ENCODE measurements around the gene COL23A1.

DNA sequence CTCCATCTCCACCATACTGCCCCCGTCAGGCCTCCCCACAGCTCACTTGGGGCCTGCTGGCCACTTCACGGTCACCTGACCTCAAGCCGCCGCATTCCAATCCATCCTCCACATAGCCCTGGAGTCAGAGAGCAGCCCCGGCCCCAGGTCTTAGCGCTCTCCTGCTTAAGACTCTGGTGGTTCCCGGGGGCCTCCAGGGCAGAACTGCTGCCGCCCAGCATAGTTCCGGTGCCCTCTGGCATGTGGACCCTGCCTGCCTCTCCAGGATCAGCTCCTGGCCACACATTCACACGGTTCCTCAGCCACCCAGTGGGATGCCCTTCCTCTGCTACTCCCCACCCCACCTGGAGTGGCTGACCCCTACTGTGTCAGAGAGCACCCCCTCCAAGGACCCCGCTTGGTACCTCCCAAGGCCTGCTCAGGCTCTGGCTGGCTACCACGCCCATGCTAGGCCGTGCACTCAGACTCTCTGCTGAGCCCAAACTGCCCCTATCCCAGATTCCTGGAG lies 366.3 kb downstream of the COL23A1 start:
- TF ChIP-seq EZH2 (IDR thresholded peaks at IDR 0.05), result no peak
- TF ChIP-seq POLR2AphosphoS5 (IDR thresholded peaks at IDR 0.05; ENCODE audit: borderline replicate concordance, low read depth, low read length), result no peak
- TF ChIP-seq FOXP2 (optimal IDR thresholded peaks at IDR 0.05; ENCODE audit: control extremely low read depth, extremely low read length, insufficient read depth), result no peak

Measured in SK-N-MC (cell line).